GM18499 (cell line): Measurements from ENCODE around the gene NUDT16L1.
A peak's percentile ranks its signal among the peaks of the same experiment; 100 is the strongest.
"Not testable (repeated sequence)": the region's sequence is repeated elsewhere in the genome, so short reads cannot be mapped to it uniquely, and the experiment has no call there.

Source experiments
- ATAC-seq: cut with Tn5 transposase; IDR thresholded peaks from one replicate; pipeline ENCODE4 v1.9.1; 2021; ENCODE audit warnings: moderate number of reproducible peaks; ENCODE audit not compliant: insufficient read depth, unreplicated experiment

NUDT16L1 gene

GRCh38 chr16:4706871-4707270 is 13.5 kb downstream of the NUDT16L1 start:
- no peak for ATAC-seq

GRCh38 chr16:4709481-4709880 is 16.1 kb downstream of the NUDT16L1 start:
- no peak for ATAC-seq

GRCh38 chr16:4713663-4714501 is 20.5 kb downstream of the NUDT16L1 start:
- ATAC-seq: no peak

- no peak for ATAC-seq
Measured at GRCh38 chr16:4714996-4715395, 21.6 kb downstream of the NUDT16L1 start.

GRCh38 chr16:4718466-4718865 is 25.1 kb downstream of the NUDT16L1 start:
- no peak for ATAC-seq

- ATAC-seq: no peak
Measured at GRCh38 chr16:4723071-4723767, 29.9 kb downstream of the NUDT16L1 start.

- no peak for ATAC-seq
Measured at GRCh38 chr16:4724661-4725270, 31.4 kb downstream of the NUDT16L1 start.

- no peak for ATAC-seq
Measured at GRCh38 chr16:4726616-4727015, 33.3 kb downstream of the NUDT16L1 start.

GRCh38 chr16:4728676-4729075 is 35.3 kb downstream of the NUDT16L1 start:
- ATAC-seq: no peak

- ATAC-seq: no peak
Measured at GRCh38 chr16:4729876-4730275, 36.5 kb downstream of the NUDT16L1 start.

GRCh38 chr16:4733211-4733742 is 39.9 kb downstream of the NUDT16L1 start:
- ATAC-seq: no peak

- ATAC-seq: no peak
Measured at GRCh38 chr16:4733747-4734062, 40.3 kb downstream of the NUDT16L1 start.

- peak; percentile 44 for ATAC-seq
Measured at GRCh38 chr16:4734063-4734729, 40.8 kb downstream of the NUDT16L1 start, which contains the start of the genes ANKS3 and DNAAF8. ANKS3 (minus strand) TSS chr16:4734271; CDS start chr16:4730149, 4,122 bp downstream. DNAAF8 (plus strand) TSS chr16:4734537; CDS start chr16:4736515, 1,978 bp downstream.

GRCh38 chr16:4734730-4735535 is 41.6 kb downstream of the NUDT16L1 start:
- ATAC-seq: peak; percentile 14

GRCh38 chr16:4736546-4736945 is 43.2 kb downstream of the NUDT16L1 start:
- no peak for ATAC-seq

GRCh38 chr16:4737545-4737944 is 44.2 kb downstream of the NUDT16L1 start:
- ATAC-seq: no peak

- not testable (repeated sequence) for ATAC-seq
Measured at GRCh38 chr16:4738370-4738769, 45.0 kb downstream of the NUDT16L1 start.

GRCh38 chr16:4743226-4743878 is 50.0 kb downstream of the NUDT16L1 start:
- no peak for ATAC-seq
